NOMO-1 treated with DMSO at 0.1 percent for 48 hours (cell line): ENCODE measurements around the gene TOP3A.
A peak's percentile ranks its signal among the peaks of the same experiment; 100 is the strongest.
"Not testable (repeated sequence)": the region's sequence is repeated elsewhere in the genome, so short reads cannot be mapped to it uniquely, and the experiment has no call there.

Experiments
- DNase-seq: peaks from one replicate; lab custom pipeline; 2025; ENCODE audit not compliant: unreplicated experiment; lab: John Stamatoyannopoulos, UW

The TOP3A gene, protein sequence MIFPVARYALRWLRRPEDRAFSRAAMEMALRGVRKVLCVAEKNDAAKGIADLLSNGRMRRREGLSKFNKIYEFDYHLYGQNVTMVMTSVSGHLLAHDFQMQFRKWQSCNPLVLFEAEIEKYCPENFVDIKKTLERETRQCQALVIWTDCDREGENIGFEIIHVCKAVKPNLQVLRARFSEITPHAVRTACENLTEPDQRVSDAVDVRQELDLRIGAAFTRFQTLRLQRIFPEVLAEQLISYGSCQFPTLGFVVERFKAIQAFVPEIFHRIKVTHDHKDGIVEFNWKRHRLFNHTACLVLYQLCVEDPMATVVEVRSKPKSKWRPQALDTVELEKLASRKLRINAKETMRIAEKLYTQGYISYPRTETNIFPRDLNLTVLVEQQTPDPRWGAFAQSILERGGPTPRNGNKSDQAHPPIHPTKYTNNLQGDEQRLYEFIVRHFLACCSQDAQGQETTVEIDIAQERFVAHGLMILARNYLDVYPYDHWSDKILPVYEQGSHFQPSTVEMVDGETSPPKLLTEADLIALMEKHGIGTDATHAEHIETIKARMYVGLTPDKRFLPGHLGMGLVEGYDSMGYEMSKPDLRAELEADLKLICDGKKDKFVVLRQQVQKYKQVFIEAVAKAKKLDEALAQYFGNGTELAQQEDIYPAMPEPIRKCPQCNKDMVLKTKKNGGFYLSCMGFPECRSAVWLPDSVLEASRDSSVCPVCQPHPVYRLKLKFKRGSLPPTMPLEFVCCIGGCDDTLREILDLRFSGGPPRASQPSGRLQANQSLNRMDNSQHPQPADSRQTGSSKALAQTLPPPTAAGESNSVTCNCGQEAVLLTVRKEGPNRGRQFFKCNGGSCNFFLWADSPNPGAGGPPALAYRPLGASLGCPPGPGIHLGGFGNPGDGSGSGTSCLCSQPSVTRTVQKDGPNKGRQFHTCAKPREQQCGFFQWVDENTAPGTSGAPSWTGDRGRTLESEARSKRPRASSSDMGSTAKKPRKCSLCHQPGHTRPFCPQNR

DNA sequence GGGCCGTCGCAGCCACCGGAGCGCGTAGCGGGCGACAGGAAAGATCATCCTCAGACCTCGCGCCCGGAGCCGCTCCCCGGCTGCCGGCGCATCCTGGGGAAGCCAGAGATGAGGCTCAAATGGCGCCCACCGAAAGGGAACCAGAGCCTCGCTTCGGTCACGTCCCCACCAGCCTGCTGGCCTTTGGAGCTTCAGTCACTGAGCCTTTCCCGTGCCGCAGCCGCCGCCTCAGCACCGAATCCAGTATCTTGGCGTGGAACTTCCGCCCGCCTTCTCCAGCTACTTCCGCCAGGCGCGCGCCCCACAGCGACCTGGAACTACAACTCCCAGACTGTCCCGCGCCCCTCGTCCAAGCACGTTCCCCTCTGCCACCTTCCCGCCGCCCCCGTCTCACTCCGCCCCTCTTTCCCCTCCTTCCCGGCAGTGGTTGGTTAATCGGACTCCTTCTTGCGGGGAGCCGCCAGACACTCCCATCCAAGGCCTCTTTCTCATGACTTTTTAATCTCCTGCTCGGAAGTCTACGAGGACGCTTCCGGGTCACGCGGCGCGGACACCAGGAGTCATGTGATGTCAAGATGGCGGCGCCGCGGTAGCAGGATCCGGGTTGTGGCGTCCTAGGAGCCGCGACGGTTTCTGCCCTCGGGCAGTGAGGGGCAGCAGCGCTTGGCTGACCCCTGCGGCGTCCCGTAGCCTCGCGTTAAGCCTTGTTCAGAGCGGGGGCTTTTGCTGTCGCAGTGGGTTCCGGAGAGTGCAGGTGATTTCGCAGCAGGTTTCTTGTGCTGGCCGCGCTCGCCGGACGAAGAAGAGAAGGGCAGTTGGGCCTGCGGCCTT lies at the start of gene TOP3A, which contains the start of gene SMCR8:
Gene TOP3A, minus strand, starts transcription at position 264 of the 831 bp plus-strand sequence. Its CDS starts 216 bp downstream, at position 48.
Gene SMCR8, plus strand, starts transcription at position 563 of the 831 bp plus-strand sequence. CDS start 497 bp downstream, outside the sequence.
- DNase-seq: peak; percentile 99

DNA sequence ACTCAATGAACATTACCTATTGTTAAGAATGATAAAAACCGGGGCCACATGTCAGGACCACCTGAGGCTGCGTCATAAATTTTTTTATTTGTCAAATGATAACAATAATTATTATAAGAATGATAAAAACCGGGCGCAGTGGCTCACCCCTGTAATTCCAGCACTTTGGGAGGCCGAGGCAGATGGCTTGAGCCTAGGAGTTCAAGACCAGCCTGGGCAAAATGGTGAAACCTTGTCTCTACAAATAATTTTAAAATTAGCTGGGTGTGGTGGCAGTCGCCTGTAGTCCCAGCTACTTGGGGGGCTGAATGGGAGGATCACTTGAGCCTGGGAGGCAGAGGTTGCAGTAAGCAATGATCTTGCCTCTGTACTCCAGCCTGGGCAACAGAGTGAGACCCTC lies 49.4 kb upstream of the TOP3A start:
- no peak for DNase-seq

DNA sequence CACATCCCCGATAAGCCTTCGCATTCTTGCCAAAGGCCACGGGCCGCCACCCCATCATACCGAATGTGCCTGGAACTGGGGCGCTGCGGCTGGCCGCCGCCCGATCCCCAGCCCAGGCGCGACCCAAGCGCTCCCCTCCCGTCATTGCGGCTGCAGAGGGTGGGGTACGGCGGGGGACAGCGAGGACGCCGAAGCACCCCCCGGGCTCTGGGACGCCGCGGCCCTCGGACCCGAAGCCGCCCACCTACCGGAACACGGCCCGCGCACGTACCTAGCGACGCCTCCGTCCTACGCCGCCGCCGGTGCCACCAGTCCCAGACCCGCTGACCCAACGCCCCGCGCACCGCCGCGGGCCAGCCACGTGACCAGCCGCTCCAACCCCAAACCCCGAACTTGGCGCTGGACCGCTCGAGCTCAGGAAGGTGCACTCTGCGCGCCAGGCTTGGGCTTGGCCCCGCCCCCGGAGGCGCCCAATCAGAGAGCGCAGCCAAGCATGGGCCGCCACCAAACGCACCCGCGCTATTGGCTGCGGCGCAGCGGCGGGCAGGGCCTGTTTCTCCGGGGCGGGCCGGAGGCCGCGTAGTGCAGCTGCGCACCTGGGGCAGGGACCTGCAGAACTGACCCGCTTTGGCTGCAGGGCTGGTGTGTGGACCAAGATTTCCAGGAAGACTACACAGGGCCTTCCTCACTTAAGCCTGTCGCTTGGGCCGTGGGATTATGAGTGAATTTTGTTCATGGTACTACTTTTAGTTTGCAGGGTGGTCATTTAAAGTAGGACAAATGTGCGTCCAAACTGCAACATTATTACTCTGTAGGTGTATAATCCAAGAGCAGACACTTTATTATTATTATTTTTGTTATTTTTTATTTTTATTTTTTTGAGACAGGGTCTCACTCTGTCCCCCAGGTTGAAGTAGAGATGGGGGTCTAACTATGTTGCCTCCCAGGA lies 48.6 kb upstream of the TOP3A start, which contains the start of gene SHMT1:
Gene SHMT1, minus strand, starts transcription at position 450 of the 949 bp plus-strand sequence. CDS start 7,569 bp downstream, outside the sequence.
- DNase-seq: peak; percentile 87

DNA sequence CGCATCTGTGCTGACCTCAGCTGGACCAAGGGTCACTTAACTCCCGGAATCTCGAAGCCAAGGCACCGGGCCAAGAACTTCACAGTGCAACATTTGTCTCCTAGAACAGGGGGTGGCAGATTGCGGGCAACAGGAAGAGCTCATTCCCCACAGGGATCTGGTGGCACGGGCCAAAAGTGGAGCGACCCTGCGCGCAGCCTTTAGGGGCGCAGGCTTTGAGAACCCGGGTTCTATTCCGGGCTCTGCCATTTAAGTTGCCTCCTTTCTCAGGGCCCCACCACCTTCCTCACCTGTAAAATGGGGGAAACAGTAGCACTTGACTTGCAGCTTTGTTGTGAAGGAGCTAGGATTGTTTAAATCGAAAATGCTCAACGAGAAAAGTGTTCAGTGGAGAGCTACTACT lies 47.9 kb upstream of the TOP3A start:
- no peak for DNase-seq

DNA sequence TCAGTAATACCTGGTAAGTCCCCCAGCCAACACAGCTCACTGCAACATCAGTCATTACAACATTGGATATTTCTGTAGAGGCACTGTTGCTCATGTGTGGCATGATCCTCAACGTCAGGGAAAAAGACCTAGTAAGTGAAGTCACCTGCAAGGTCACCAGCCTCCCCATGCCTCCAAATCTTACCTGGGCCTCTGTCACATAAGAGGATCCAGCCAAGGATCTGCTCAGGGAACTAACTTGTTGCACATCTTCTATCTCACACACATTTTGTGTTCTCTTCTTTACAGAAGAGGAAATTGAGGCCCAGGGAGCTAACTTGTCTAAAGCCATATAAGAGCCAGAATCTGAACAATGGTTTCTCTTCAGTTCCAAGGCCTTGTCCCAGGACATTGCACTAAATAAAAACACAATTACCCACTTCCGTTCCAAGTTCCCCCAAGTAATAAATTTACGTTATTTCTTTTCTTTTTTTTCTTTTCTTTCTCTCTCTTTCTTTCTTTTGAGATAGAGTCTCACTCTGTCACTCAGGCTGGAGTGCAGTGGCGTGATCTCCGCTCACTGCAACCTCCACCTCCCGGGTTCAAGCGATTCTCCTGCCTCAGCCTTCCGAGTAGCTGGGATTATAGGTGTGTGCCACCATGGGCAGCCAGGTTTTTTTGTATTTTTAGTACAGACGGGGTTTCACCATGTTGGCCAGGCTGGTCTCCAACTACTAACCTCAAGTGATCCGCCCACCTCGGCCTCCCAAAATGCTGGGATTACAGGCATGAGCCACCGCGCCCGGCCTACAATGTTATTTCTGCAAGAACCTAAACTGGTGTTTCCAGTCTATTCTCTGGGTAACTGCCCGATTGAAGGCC lies 47.3 kb upstream of the TOP3A start:
- no peak for DNase-seq

DNA sequence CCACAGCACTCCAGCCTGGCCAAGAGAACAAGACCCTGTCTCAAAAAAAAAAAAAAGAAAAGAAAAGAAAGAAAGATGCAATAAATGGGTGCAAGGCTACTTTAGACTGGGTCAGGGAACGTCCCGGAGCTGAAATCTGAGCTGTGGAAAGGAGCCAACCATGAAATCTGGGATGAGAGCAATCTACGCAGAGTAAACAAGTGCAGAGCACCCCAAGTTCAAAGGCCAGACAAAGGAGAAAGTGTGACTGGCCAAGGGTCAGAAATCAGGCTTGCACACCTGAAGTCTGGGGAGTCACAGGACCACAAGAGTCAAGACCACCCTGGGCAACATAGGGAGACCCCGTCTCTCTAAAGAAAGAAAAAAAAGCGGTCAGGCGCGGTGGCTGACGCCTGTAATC lies 45.7 kb upstream of the TOP3A start:
- DNase-seq: no peak

DNA sequence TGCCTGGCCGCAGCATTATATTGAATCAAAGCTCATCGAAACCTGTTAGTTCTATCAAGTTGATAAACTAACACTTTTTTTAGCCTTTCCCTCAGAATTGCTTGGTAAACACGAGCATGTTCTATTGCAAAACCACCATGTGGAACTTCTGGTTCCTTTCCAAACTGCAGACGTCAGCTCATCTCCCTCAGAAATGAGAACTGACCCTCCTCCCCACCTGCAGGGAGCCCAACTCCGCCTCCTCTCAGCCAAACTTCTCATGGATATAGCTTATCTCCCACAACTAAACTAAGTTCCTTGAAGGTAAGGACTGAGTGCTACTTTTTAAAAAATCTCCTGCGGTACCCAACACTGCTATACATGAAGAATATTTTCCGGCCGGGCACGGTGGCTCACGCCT lies 41.8 kb upstream of the TOP3A start:
- peak; percentile 42 for DNase-seq

DNA sequence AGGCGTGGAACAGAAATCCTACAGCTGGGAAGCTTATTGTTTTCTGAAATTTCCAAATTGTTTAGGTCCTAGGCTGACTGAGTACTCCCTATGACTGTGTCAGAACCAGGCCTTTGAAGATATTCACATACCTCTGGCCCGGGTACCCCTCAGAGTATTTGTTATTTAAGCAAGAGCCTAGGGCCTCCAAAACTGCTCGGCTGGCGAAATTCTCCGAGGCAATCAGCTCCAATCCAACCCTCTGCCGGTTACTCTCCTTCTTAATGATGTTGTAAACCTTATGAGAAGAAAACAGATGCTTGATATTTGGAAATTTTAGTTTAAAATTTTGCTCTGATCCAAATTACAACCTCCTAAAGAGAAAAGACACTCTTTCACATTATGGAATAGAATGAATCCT lies 38.7 kb upstream of the TOP3A start:
- no peak for DNase-seq

DNA sequence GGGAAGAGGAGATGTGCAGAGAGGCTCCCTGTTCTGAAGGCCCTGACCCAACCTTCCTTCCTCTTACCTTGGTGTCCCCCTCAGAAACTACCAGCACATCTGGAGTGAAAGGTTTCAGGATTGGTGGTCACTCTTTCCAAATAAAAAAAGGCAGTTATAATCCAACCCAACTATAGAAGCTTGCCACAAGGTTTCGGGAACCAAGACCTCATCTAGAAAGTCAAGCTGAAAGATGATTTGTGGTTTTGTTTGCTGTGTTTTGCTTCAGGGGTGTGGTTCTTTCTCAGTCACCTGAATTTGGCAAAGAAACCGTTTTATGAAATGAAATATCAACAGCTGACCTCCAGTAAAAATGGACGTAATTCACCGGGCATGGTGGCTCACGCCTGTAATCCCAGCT lies 29.2 kb upstream of the TOP3A start:
- no peak for DNase-seq

DNA sequence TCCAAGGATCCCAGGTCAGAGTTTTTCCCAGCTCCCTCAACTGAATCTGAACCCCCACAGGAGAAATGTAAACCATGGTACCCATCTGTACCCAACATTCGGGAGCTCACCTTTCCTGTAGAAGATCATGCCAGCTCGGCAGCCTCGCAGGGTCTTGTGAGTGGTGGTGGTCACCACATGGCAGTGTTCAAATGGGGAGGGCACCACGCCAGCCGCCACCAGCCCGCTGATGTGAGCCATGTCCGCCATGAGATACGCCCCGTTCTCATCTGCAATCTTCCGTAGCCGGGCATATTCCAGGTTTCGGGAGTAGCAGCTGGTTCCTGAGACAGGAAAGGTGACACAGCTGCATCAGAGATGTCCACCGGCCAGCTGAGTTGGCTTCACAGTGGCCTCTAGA lies 25.1 kb upstream of the TOP3A start:
- no peak for DNase-seq

DNA sequence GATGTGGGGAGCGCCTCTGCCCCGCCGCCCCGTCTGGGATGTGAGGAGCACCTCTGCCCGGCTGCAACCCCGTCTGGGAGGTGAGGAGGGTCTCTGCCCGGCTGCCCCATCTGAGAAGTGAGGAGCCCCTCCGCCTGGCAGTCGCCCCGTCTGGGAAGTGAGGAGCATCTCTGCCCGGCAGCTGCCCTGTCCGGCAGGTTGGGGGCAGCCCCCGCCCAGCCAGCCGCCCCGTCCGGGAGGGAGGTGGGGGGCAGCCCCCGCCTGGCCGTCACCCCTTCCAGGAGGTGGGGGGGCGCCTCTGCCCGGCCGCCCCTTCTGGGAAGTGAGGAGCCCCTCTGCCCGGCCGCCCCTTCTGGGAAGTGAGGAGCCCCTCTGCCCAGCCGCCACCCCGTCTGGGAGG lies 23.4 kb upstream of the TOP3A start:
- not testable (repeated sequence) for DNase-seq

DNA sequence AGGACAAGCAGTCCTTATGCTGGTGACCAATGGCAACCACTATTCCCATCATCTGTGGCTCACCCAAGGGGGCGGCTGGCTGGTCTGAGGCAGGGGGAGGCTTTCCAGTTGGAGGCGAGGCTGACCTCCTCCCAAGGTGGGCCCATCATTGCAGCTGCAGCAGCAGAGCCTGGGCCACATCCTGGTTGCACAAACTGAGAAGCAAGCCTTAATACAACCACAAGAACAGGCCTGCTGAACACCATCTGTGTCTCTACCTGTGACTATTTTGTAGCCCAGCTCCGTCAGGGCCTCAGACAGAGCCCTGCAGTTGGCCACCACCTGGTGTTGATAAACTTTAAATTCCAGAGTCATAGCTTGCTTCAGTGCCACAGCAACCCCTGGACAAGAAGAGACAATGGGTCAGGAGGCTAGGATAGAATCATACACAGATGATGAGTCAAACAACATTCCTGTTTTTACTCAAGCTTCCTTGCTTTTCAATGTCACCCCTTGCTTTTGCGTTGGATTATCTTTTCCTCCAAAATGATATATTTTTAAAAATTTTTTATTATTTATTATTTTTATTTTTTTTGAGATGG lies 18.2 kb upstream of the TOP3A start:
- no peak for DNase-seq

DNA sequence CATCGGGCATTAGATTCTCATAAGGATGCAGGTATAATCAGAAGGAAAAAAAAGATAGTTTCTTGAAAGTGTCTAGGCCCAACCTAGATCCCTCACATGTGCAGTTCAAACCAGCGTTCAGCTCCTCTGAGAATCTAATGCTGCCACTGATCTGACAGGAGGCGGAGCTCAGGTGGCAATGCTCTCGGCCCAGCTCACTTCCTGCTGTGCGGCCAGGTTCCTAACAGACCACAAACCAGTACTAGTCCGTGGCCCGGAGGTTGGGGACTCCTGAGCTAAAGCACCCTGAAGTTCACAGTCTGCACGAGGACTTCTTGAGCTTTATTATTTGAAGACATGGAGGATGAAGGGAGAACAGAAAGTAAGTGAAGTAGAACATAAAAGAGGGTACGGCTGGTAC lies 17.1 kb upstream of the TOP3A start:
- no peak for DNase-seq

DNA sequence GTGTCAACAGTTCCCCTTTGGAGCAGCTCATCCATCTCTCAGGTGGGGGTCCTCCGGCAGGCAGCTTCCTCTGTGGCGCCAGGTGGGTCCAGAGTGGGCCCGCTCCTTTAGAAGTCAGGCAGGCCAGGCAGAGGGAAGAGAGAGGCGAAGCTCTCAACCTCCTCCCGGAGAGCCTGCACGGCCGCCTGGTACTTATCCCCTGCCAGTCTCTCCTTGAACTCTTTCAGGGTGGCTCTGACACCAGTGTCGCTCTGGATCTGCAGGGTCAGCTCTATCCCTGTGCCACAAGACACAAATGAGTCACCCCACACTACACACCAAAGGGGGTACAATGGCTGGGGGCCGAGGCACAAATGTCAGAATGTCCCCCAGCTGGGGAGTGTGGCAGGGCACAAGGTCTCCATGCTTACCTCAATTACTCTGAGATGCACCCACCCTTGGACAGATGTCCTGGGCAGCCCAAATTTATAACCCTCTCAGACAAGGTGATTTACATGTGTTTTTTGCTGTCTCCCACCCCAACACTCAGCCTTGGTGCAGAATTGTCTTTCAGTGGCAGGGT lies 13.9 kb upstream of the TOP3A start:
- no peak for DNase-seq

DNA sequence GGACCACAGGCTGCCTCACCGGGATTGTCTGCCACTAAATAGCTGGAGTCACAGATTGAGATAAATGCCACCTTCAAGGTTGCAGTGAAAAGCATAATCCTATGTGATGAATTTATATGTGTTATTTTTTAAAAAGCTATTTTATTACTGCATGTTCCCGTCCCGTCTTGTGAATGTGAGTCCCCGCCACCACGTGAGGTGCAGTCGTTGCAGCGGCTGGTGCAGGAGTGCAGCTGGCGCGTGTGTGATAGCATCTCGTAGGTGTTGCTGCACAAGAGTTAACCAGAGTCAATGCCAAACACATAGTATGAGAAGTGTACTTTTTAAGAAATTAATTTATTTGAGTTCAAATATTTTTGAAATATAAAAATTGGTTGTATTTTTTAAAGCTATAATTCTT lies 12.8 kb upstream of the TOP3A start:
- DNase-seq: no peak

DNA sequence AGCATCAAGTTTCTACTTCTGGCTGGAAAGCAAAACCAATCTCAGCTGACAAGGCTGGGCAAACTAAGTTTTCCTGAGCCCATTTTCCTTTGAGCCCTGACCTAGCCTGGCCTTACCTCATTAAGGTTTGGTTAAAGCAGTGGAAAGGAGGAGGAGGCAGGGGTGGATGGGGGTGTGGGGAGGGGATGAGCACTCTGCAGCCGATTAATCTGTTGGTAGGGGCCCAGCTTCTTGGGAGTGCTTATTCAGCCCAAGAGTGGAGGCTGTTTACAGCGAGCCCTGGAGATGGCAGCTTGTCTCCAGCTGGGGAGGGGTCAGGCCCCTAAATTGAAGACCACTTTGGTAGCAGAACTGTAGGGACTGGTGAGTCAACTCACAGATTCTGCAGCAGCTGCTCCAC lies 12.3 kb upstream of the TOP3A start:
- DNase-seq: no peak

DNA sequence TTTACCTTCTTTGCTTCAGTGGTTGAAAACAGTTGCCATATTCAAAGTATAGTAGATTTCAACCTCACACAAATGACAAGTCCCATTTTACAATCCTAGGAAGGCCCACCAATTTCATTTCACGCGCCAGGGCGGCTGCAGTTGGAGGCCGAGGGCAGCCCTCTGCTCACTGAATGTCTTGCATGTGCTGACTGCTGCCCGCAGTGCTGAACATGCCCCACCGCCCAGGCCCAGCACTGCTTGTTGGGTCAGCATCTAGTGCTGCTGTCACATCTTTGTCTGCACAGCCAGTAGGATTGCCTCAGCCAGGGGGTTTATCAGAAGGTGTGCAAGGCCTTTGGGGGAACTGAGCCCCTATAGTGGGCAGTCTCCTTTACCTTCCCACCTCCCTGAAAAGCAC lies 11.8 kb upstream of the TOP3A start:
- no peak for DNase-seq

DNA sequence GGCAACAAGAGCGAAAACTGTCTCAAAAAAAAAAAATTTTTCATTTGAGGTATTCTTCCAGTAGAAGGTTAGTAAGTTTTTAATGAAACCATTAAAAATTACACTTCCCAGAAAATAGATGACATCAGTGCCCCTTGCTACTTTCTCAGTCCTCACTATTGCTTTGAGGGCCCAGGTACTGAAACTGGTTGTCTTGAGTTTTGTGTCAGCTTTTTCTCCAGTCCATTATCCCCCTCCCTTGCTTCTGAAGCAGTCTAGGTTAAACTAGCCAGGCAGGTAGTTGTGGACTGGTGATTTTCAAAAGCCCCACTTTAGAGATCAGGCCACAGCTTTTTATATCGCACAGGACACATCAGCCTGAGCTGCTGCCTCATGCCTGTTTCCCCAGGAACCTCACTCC lies 11.2 kb upstream of the TOP3A start:
- no peak for DNase-seq
